Mesothelial cell of epicardium (in vitro differentiated cells): ENCODE results near the gene HHAT. TPM values are rescaled to one million over a fixed set of nuclear protein-coding genes. Genes with fewer than 3 reads are reported as not detected.
"Not testable (repeated sequence)": the region's sequence is repeated elsewhere in the genome, so short reads cannot be mapped to it uniquely, and the experiment has no call there.

Experiments used
- DNase-seq, 2 experiments: peaks; one replicate each; pipeline ENCODE4 v3.0.0; 2021; ENCODE audit warnings: low spot score in 2 of 2; ENCODE audit not compliant: unreplicated experiment in 2 of 2
- H3K27ac Mint-ChIP-seq: 2 replicates; pipeline ENCODE4 v1.8.0; 2021; ENCODE audit warnings: mixed read lengths
- H3K27me3 Mint-ChIP-seq: 2 replicates; pipeline ENCODE4 v1.8.0; 2021; ENCODE audit warnings: low read depth, mixed read lengths
- H3K36me3 Mint-ChIP-seq: 2 replicates; pipeline ENCODE4 v1.8.0; 2021; ENCODE audit warnings: mixed read lengths
- H3K4me1 Mint-ChIP-seq: 2 replicates; pipeline ENCODE4 v1.8.0; 2021; ENCODE audit warnings: mixed read lengths
- H3K4me3 Mint-ChIP-seq: 2 replicates; pipeline ENCODE4 v1.8.0; 2021; ENCODE audit warnings: mild to moderate bottlenecking, moderate library complexity, mixed read lengths
- H3K9me3 Mint-ChIP-seq: 2 replicates; pipeline ENCODE4 v1.8.0; 2021; ENCODE audit warnings: mixed read lengths
- total RNA-seq: library from RNA; stranded (reverse); gene quantifications from 3 replicates; pipeline ENCODE4 v1.2.1, GENCODE V29; 2021
- TF ChIP-seq, protein P1 (sequence below): fragments of 200-600 bp; sonication (generic); IDR thresholded peaks from one replicate; pipeline ENCODE4 v1.5.0; 2021; ENCODE audit warnings: antibody characterized with exemption; ENCODE audit not compliant: unreplicated experiment

HHAT gene
- total RNA-seq, 1 donor from 2014 or later, result 19.2 TPM

DNA sequence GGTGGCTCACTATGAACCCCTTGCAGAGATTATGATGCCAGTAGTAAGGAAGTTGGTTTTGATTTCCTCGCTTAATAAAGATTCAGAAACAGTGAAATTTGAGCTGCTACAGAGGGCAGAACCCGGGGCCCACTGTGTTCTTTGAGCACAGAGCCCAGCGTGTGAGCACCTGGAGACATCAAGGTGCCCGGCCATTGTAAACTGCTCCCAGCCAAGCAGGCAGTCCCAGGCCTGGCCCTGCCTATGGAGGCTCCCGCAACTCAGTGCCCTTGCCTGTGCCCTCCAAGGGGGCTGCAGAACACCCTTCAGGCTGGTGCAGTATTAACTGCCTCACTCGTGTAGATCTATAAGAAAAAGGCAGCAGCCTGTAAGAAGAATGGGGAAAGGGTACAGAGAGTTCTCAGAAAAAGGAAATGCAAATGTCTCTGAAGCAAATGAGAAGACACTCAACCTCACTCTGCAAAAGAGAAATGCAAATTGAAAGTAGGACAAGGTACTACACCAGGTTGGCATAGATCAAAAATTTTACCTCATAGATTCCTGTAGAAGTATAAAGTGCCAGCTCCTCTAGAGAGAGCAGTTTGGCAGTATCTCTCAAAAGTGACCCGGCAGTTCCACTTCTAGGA is 323.7 kb downstream of the HHAT start:
- Mint-ChIP-seq H3K9me3 (peaks cover 5% of the 10 kb centered on the region), H3K36me3 (no peaks in the 10 kb centered on the region), H3K4me3 (no peak overlapping the region), H3K27ac (no peak overlapping the region), H3K27me3 (peaks cover 16% of the 10 kb centered on the region), H3K4me1 (peaks cover 8% of the 10 kb centered on the region)
- DNase-seq, result no peak
- TF ChIP-seq, protein P1, sequence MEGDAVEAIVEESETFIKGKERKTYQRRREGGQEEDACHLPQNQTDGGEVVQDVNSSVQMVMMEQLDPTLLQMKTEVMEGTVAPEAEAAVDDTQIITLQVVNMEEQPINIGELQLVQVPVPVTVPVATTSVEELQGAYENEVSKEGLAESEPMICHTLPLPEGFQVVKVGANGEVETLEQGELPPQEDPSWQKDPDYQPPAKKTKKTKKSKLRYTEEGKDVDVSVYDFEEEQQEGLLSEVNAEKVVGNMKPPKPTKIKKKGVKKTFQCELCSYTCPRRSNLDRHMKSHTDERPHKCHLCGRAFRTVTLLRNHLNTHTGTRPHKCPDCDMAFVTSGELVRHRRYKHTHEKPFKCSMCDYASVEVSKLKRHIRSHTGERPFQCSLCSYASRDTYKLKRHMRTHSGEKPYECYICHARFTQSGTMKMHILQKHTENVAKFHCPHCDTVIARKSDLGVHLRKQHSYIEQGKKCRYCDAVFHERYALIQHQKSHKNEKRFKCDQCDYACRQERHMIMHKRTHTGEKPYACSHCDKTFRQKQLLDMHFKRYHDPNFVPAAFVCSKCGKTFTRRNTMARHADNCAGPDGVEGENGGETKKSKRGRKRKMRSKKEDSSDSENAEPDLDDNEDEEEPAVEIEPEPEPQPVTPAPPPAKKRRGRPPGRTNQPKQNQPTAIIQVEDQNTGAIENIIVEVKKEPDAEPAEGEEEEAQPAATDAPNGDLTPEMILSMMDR, result no peak

DNA sequence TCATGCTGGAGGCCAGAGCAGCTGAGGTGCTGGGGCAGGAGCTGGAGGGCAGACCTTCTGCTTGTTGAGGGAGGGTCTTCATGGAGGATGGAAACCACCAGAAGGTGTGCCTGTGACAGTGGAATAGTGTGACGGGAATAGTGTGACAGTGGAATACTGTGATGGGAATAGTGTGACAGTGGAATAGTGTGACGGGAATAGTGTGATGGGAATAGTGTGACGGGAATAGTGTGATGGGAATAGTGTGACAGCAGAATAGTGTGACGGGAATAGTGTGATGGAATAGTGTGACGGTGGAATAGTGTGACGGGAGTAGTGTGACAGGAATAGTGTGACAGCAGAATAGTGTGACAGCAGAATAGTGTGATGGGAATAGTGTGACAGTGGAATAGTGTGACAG is 325.1 kb downstream of the HHAT start:
- peaks cover 7% of the 10 kb centered on the region for H3K36me3 Mint-ChIP-seq
- H3K4me3 Mint-ChIP-seq, result no peak overlapping the region
- peaks cover 13% of the 10 kb centered on the region for H3K9me3 Mint-ChIP-seq

DNA sequence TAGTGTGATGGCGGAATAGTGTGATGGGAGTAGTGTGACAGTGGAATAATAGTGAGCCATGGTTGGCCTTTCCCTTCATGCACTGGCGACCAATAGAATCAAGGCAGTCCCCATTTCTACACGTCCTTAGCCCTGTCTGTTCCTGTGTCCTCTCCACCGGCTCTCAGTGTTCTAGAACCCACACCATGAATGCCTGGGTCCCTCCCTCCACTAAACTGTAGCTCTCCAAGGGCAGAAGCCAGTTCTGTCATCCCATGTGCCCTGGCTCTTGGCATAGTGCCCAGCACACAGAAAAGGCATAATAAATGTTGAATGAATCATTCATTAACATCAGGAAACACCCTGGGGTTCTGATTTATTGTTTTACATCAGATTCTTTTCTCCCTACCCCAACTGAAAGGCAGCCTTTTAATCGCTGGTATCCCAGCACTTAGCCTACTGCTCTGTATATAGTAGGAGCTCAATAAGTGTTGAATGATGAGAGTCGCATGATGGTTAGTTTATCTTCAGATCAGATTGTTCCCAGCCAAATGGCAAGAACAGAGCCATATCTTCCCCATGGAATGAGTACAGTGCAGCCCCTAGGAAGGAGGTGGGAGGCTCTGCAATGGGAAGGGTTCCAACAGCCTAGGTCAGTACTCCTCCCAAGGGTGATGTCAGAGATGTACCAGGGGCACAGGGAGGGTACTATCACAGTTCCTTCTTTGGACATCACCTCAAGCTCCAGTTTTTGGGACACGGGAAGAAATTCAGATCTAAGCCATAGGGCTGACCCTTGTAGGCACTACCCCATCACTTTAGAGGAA is 325.7 kb downstream of the HHAT start:
- DNase-seq, result no peak
- no peaks in the 10 kb centered on the region for H3K4me1 Mint-ChIP-seq
- TF ChIP-seq, protein P1, result no peak
- peaks cover 7% of the 10 kb centered on the region for H3K36me3 Mint-ChIP-seq
- H3K4me3 Mint-ChIP-seq, result no peak overlapping the region
- peaks cover 32% of the 10 kb centered on the region for H3K27me3 Mint-ChIP-seq
- peaks cover 15% of the 10 kb centered on the region for H3K9me3 Mint-ChIP-seq
- no peak overlapping the region for H3K27ac Mint-ChIP-seq

More for the DNA sequence above, 325.1 kb downstream of the HHAT start:
- Mint-ChIP-seq H3K4me1 (no peaks in the 10 kb centered on the region), H3K27ac (no peak overlapping the region), H3K27me3 (peaks cover 28% of the 10 kb centered on the region)
- no peak for DNase-seq
- TF ChIP-seq, protein P1, result no peak

DNA sequence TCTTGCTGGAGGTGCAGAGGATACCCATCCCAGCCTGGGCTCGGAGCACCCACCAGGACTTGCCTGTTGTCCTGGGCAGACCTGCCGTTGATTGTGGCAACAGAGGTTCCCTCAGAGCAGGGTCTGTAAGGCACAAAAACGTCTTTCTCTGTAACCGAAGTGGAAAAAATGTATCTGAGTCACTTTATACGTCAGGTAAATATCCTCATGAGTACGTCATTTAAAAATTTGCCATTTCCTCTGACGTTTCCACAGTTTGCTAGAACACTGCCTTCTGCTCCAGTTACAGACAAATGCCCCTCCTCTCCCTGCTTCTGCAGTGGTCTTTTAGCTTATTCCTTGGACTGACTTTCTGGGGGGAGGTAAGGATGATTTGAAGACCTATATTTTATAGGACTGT is 326.8 kb downstream of the HHAT start:
- Mint-ChIP-seq H3K27me3 (peaks cover 42% of the 10 kb centered on the region), H3K27ac (no peak overlapping the region), H3K36me3 (peaks cover 7% of the 10 kb centered on the region), H3K9me3 (peaks cover 24% of the 10 kb centered on the region), H3K4me1 (no peaks in the 10 kb centered on the region), H3K4me3 (no peak overlapping the region)
- TF ChIP-seq, protein P1, result no peak
- no peak for DNase-seq

DNA sequence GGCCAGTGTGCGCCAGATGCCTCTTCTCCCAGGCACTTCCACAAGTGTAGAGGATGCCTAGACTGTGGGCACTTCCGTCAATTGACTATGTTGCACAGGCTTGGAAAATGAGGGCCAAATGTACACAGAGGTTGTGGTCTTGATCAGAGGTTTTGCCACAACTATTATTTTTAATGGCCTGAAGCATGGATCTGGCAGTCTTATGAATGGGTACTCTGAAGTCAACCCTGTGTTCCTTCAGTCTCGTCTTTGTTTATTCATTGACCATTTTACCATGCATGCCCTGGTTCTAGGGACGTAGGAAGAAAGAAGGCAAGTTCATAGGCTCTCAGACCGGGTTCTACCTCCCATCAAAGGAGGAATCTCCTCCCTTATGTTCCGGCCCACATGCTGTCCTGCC is 329.1 kb downstream of the HHAT start:
- H3K36me3 Mint-ChIP-seq, result peaks cover 7% of the 10 kb centered on the region
- H3K4me3 Mint-ChIP-seq, result no peak overlapping the region

DNA sequence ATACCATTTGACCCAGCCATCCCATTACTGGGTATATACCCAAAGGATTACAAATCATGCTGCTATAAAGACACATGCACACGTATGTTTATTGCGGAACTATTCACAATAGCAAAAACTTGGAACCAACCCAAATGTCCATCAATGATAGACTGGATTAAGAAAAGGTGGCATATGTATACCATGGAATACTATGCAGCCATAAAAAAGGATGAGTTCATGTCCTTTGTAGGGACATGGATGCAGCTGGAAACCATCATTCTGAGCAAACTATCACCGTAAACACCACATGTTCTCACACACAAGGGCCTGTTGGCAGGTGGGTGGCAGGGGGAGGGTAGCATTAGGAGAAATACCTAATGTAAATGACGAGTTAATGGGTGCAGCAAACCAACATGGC is 332.8 kb downstream of the HHAT start:
- H3K27me3 Mint-ChIP-seq, result peaks cover 40% of the 10 kb centered on the region
- not testable (repeated sequence) for H3K4me3 Mint-ChIP-seq, H3K27ac Mint-ChIP-seq, DNase-seq, H3K36me3 Mint-ChIP-seq
- H3K4me1 Mint-ChIP-seq, result peaks cover 20% of the 10 kb centered on the region
- peaks cover 21% of the 10 kb centered on the region for H3K9me3 Mint-ChIP-seq

More for the DNA sequence above, 329.1 kb downstream of the HHAT start:
- DNase-seq, result no peak
- H3K27me3 Mint-ChIP-seq, result peaks cover 48% of the 10 kb centered on the region
- TF ChIP-seq, protein P1, result no peak
- H3K4me1 Mint-ChIP-seq, result peaks cover 4% of the 10 kb centered on the region
- H3K27ac Mint-ChIP-seq, result no peak overlapping the region
- H3K9me3 Mint-ChIP-seq, result peaks cover 25% of the 10 kb centered on the region
